ENCODE data around the gene VPS13D. TPM values are rescaled to one million over a fixed set of nuclear protein-coding genes. Genes with fewer than 3 reads are reported as not detected.

Gene VPS13D
- total and polyA plus RNA-seq, 10 of the 15 experiments (the other 5 are each of a cell fraction or from before 2014, with no cell fraction given), result 1.4 to 16.9 (median 8.5) TPM

DNA sequence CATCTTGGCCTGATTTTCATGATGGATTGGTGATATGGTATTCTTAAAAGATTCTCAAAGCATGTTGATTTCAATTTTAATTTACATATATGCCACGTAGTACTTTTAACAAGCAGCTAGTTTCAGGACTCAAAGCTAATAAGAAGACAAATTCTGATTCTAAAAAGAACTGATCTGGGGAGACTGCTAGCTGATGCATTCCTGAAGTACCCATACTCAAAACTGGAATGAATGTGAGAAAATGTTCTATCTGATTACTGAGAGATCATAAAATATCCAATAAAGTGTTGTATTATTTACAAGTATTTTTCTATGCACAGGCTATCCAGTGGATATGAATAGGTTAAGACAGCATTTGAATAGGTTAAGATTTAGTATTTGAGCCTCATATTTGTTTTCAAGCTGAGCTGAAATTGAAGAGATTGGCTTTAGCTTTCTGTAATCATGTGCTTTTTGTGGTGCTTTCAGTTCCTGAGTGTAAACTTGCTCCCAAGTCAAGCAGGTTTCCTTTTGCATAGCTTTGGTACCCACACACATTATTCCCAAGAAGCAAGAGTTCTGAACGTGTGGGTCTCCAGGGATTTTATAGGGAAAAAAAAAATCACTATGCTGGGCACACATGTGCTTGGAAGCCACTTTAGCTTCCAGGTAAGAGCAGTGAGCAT is 114.1 kb downstream of the VPS13D start (continued):
- TF ChIP-seq, protein P1, sequence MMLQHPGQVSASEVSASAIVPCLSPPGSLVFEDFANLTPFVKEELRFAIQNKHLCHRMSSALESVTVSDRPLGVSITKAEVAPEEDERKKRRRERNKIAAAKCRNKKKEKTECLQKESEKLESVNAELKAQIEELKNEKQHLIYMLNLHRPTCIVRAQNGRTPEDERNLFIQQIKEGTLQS (IDR thresholded peaks at IDR 0.05; ENCODE audit: borderline replicate concordance, extremely low read depth, low read depth, low read length), result no peak
- no peak for TF ChIP-seq CHD2 (IDR thresholded peaks at IDR 0.05; ENCODE audit: borderline replicate concordance, low read depth, low read length)
- peak; percentile 53 for TF ChIP-seq SPI1 (IDR thresholded peaks at IDR 0.05; ENCODE audit: borderline replicate concordance, insufficient read depth, low read depth, low read length)
- TF ChIP-seq KDM1A (IDR thresholded peaks at IDR 0.05; ENCODE audit: borderline replicate concordance), result no peak
- TF ChIP-seq, protein P2, sequence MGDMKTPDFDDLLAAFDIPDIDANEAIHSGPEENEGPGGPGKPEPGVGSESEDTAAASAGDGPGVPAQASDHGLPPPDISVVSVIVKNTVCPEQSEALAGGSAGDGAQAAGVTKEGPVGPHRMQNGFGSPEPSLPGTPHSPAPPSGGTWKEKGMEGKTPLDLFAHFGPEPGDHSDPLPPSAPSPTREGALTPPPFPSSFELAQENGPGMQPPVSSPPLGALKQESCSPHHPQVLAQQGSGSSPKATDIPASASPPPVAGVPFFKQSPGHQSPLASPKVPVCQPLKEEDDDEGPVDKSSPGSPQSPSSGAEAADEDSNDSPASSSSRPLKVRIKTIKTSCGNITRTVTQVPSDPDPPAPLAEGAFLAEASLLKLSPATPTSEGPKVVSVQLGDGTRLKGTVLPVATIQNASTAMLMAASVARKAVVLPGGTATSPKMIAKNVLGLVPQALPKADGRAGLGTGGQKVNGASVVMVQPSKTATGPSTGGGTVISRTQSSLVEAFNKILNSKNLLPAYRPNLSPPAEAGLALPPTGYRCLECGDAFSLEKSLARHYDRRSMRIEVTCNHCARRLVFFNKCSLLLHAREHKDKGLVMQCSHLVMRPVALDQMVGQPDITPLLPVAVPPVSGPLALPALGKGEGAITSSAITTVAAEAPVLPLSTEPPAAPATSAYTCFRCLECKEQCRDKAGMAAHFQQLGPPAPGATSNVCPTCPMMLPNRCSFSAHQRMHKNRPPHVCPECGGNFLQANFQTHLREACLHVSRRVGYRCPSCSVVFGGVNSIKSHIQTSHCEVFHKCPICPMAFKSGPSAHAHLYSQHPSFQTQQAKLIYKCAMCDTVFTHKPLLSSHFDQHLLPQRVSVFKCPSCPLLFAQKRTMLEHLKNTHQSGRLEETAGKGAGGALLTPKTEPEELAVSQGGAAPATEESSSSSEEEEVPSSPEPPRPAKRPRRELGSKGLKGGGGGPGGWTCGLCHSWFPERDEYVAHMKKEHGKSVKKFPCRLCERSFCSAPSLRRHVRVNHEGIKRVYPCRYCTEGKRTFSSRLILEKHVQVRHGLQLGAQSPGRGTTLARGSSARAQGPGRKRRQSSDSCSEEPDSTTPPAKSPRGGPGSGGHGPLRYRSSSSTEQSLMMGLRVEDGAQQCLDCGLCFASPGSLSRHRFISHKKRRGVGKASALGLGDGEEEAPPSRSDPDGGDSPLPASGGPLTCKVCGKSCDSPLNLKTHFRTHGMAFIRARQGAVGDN (IDR thresholded peaks at IDR 0.05), result no peak
- no peak for TF ChIP-seq ZZZ3 (IDR thresholded peaks at IDR 0.05; ENCODE audit: control insufficient read depth, insufficient read length, low read depth)
- 0 out of 2 replicates have a peak, but pooled peaks have one; percentile 23 for TF ChIP-seq RUNX3 (IDR thresholded peaks at IDR 0.05; ENCODE audit: low read length)
- TF ChIP-seq, protein P3, sequence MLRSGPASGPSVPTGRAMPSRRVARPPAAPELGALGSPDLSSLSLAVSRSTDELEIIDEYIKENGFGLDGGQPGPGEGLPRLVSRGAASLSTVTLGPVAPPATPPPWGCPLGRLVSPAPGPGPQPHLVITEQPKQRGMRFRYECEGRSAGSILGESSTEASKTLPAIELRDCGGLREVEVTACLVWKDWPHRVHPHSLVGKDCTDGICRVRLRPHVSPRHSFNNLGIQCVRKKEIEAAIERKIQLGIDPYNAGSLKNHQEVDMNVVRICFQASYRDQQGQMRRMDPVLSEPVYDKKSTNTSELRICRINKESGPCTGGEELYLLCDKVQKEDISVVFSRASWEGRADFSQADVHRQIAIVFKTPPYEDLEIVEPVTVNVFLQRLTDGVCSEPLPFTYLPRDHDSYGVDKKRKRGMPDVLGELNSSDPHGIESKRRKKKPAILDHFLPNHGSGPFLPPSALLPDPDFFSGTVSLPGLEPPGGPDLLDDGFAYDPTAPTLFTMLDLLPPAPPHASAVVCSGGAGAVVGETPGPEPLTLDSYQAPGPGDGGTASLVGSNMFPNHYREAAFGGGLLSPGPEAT (IDR thresholded peaks at IDR 0.05; ENCODE audit: low read depth), result 0 out of 2 replicates have a peak, but pooled peaks have one; percentile 43
- TF ChIP-seq, protein P4, sequence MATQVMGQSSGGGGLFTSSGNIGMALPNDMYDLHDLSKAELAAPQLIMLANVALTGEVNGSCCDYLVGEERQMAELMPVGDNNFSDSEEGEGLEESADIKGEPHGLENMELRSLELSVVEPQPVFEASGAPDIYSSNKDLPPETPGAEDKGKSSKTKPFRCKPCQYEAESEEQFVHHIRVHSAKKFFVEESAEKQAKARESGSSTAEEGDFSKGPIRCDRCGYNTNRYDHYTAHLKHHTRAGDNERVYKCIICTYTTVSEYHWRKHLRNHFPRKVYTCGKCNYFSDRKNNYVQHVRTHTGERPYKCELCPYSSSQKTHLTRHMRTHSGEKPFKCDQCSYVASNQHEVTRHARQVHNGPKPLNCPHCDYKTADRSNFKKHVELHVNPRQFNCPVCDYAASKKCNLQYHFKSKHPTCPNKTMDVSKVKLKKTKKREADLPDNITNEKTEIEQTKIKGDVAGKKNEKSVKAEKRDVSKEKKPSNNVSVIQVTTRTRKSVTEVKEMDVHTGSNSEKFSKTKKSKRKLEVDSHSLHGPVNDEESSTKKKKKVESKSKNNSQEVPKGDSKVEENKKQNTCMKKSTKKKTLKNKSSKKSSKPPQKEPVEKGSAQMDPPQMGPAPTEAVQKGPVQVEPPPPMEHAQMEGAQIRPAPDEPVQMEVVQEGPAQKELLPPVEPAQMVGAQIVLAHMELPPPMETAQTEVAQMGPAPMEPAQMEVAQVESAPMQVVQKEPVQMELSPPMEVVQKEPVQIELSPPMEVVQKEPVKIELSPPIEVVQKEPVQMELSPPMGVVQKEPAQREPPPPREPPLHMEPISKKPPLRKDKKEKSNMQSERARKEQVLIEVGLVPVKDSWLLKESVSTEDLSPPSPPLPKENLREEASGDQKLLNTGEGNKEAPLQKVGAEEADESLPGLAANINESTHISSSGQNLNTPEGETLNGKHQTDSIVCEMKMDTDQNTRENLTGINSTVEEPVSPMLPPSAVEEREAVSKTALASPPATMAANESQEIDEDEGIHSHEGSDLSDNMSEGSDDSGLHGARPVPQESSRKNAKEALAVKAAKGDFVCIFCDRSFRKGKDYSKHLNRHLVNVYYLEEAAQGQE (IDR thresholded peaks at IDR 0.05; ENCODE audit: low read depth, low read length), result no peak
- no peak for TF ChIP-seq TCF7 (IDR thresholded peaks at IDR 0.05; ENCODE audit: borderline replicate concordance)
- no peak for TF ChIP-seq STAT3 (IDR thresholded peaks at IDR 0.05; ENCODE audit: low read depth, low read length)
- no peak for TF ChIP-seq MXI1 (IDR thresholded peaks at IDR 0.05; ENCODE audit: low read depth, low read length)
- TF ChIP-seq ZSCAN29 (IDR thresholded peaks at IDR 0.05), result no peak
- TF ChIP-seq, protein P5, sequence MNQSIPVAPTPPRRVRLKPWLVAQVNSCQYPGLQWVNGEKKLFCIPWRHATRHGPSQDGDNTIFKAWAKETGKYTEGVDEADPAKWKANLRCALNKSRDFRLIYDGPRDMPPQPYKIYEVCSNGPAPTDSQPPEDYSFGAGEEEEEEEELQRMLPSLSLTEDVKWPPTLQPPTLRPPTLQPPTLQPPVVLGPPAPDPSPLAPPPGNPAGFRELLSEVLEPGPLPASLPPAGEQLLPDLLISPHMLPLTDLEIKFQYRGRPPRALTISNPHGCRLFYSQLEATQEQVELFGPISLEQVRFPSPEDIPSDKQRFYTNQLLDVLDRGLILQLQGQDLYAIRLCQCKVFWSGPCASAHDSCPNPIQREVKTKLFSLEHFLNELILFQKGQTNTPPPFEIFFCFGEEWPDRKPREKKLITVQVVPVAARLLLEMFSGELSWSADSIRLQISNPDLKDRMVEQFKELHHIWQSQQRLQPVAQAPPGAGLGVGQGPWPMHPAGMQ (IDR thresholded peaks at IDR 0.05; ENCODE audit: borderline replicate concordance), result no peak
- no peak for TF ChIP-seq NFYA (IDR thresholded peaks at IDR 0.05; ENCODE audit: borderline replicate concordance, low read depth, low read length)
- 0 out of 2 replicates have a peak, but pooled peaks have one; percentile 7 for TF ChIP-seq IRF4 (IDR thresholded peaks at IDR 0.05; ENCODE audit: low read depth, low read length)
- TF ChIP-seq NFIC (IDR thresholded peaks at IDR 0.05; ENCODE audit: low read depth, low read length), result peak; percentile 27; the same call in 1 of the 2 replicates
